K562 (cell line): Measurements from ENCODE around the gene ESPN. TPM values are rescaled to one million over a fixed set of nuclear protein-coding genes. Genes with fewer than 3 reads are reported as not detected.

Source experiments
- CXXC5 ChIP-seq: fragments of 250-450 bp; sonication (Bioruptor Pico); IDR thresholded peaks from 2 replicates; pipeline ENCODE4 v1.8.0; 2022; ENCODE audit warnings: inconsistent platforms, mild to moderate bottlenecking, moderate library complexity
- DNMT1 ChIP-seq: fragments of 450-650 bp; IDR thresholded peaks from 2 replicates; pipeline ENCODE4 v1.6.1; 2016; ENCODE audit warnings: antibody characterized with exemption, mild to moderate bottlenecking
- EZH2 ChIP-seq: IDR thresholded peaks from 2 replicates; pipeline ENCODE4 v1.6.1; 2012; ENCODE audit warnings: low read depth, mild to moderate bottlenecking, inconsistent platforms, low read length, borderline replicate concordance
- HIVEP1 ChIP-seq: fragments of 250-450 bp; sonication (Bioruptor Pico); IDR thresholded peaks from 2 replicates; pipeline ENCODE4 v1.4.0; 2020; ENCODE audit warnings: mild to moderate bottlenecking
- NBN ChIP-seq: fragments of 450-650 bp; IDR thresholded peaks from 2 replicates; pipeline ENCODE4 v1.6.1; 2016; ENCODE audit warnings: low read depth, mild to moderate bottlenecking
- NR4A1 ChIP-seq, 2 experiments: fragments of 250-450 bp in 1 of 2; fragments of 450-650 bp in 1 of 2; sonication (Bioruptor Pico) in 1 of 2; IDR thresholded peaks; 2 replicates each; pipeline versions ENCODE4 v1.4.0 to v1.6.1; 2016 to 2020; ENCODE audit warnings: mild to moderate bottlenecking in 2 of 2, missing compliant biosample characterization in 1 of 2, missing genetic modification characterization in 1 of 2, moderate library complexity in 1 of 2
- PHF8 ChIP-seq: fragments of 200-600 bp; sonication (generic); IDR thresholded peaks from 2 replicates; pipeline ENCODE4 v1.6.1; 2012; ENCODE audit warnings: mixed run types, mild to moderate bottlenecking, inconsistent platforms, low read length, moderate library complexity, borderline replicate concordance
- PKNOX1 ChIP-seq: fragments of 450-650 bp; IDR thresholded peaks from 2 replicates; pipeline ENCODE4 v1.6.1; 2016
- RREB1 ChIP-seq: fragments of 250-450 bp; sonication (Bioruptor Pico); IDR thresholded peaks from 2 replicates; pipeline ENCODE4 v1.4.0; 2020
- SIRT6 ChIP-seq: IDR thresholded peaks from one replicate; pipeline ENCODE4 v1.6.1; 2012; ENCODE audit warnings: low read depth, mild to moderate bottlenecking, control low read depth, inconsistent platforms, low read length, moderate library complexity
- SIX5 ChIP-seq, 2 experiments: IDR thresholded peaks; 2 replicates each; pipeline ENCODE4 v1.6.1; 2011; ENCODE audit warnings: low read length in 2 of 2, borderline replicate concordance in 1 of 2, low read depth in 1 of 2, mild to moderate bottlenecking in 1 of 2, moderate library complexity in 1 of 2; ENCODE audit not compliant: insufficient read depth in 1 of 2
- SRSF1 ChIP-seq: fragments of 200-400 bp; formaldehyde crosslinking; IDR thresholded peaks from 2 replicates; pipeline ENCODE4 v1.6.1; 2017; ENCODE audit warnings: mild to moderate bottlenecking, low read depth, low read length, moderate library complexity
- TCF3 ChIP-seq: sonication (generic); formaldehyde crosslinking; IDR thresholded peaks from 2 replicates; pipeline ENCODE4 v1.4.0; 2020; ENCODE audit warnings: mild to moderate bottlenecking, missing genetic modification reagents
- TEAD4 ChIP-seq, 2 experiments: sonication (generic) in 1 of 2; formaldehyde crosslinking in 1 of 2; IDR thresholded peaks; 2 replicates each; pipeline versions ENCODE4 v1.6.1 to v1.8.0; 2012 to 2022; ENCODE audit warnings: borderline replicate concordance in 1 of 2, inconsistent platforms in 1 of 2, low read length in 1 of 2, mild to moderate bottlenecking in 1 of 2, missing genetic modification reagents in 1 of 2
- XRCC3 ChIP-seq: fragments of 450-650 bp; IDR thresholded peaks from 2 replicates; pipeline ENCODE4 v1.6.1; 2017; ENCODE audit warnings: mild to moderate bottlenecking, moderate library complexity
- ZC3H4 ChIP-seq: sonication (generic); formaldehyde crosslinking; IDR thresholded peaks from 2 replicates; pipeline ENCODE4 v1.9.0; 2021; ENCODE audit warnings: missing genetic modification reagents, borderline replicate concordance
- ZNF175 ChIP-seq: fragments of 200-800 bp; sonication (Bioruptor generic); IDR thresholded peaks from 2 replicates; pipeline ENCODE4 v1.6.1; 2016; ENCODE audit warnings: low read depth, mild to moderate bottlenecking, missing genetic modification characterization, missing compliant biosample characterization
- ZNF778 ChIP-seq: fragments of 450-650 bp; formaldehyde crosslinking; IDR thresholded peaks from 2 replicates; pipeline ENCODE4 v1.4.0; 2020; ENCODE audit warnings: mild to moderate bottlenecking, moderate library complexity
- ZNF79 ChIP-seq: fragments of 250-450 bp; sonication (Bioruptor Pico); IDR thresholded peaks from 2 replicates; pipeline ENCODE4 v1.4.0; 2020; ENCODE audit warnings: low read depth, mild to moderate bottlenecking, moderate library complexity
- polyA plus RNA-seq, 8 experiments: library from polyadenylated mRNA; depleted of rRNA in 4 of 8; stranded (reverse) in 5 of 8; unstranded in 3 of 8; fragments of >200 nt; fragmentation: Nextera tagmentation in 2 of 8; fragmentation: Illumina TruSeq in 1 of 8; extraction: Ambion mirVana in 2 of 8; extraction: Trizol in 1 of 8; gene quantifications; 2 replicates each; pipeline versions ENCODE4 v1.2.1 to v1.2.3, GENCODE V29; 2011 to 2014; ENCODE audit warnings: inconsistent platforms in 1 of 8, missing spikeins in 1 of 8
- total RNA-seq, 7 experiments: library from RNA; depleted of rRNA in 6 of 7; stranded (reverse); fragments of >200 nt in 6 of 7; fragmentation: Illumina TruSeq in 2 of 7; extraction: Trizol in 2 of 7; gene quantifications; 2 replicates each; pipeline versions ENCODE4 v1.2.1 to v1.2.3, GENCODE V29; 2011 to 2021; ENCODE audit warnings: low replicate concordance in 1 of 7
- TF ChIP-seq, protein P1 (sequence below): fragments of 450-650 bp; IDR thresholded peaks from 2 replicates; pipeline ENCODE4 v1.6.1; 2016; ENCODE audit warnings: antibody characterized with exemption

ESPN gene
- total and polyA plus RNA-seq, 9 of the 15 experiments (the other 6 are each of a cell fraction or from before 2014, with no cell fraction given): 0.07 to 1.2 (median 0.45) TPM; not detected in 3

- TF ChIP-seq RREB1 (CRISPR knock-in tag) (no peak), SIRT6 (no peak), HIVEP1 (no peak), XRCC3 (no peak), TCF3 (CRISPR knock-in tag) (peak; percentile 88), ZNF778 (CRISPR knock-in tag) (no peak), SIX5 (IDR thresholded peaks at IDR 0.05; ENCODE audit: borderline replicate concordance in 1 of 2, insufficient read depth in 1 of 2, low read depth in 1 of 2, low read length in 2 of 2) (no peak), NR4A1 (CRISPR knock-in tag; IDR thresholded peaks at IDR 0.05) (no peak), NR4A1 (tag; IDR thresholded peaks at IDR 0.05) (no peak), DNMT1 (no peak), ZNF175 (no peak), ZC3H4 (CRISPR knock-in tag) (no peak), ZNF79 (CRISPR knock-in tag) (no peak), SRSF1 (no peak), CXXC5 (CRISPR knock-in tag) (peak; percentile 68), EZH2 (no peak), PHF8 (no peak; the same call in 1 of the 2 replicates), PKNOX1 (no peak), TEAD4 (IDR thresholded peaks at IDR 0.05; ENCODE audit: low read length) (peak; percentile 74), TEAD4 (CRISPR knock-in tag; IDR thresholded peaks at IDR 0.05; ENCODE audit: borderline replicate concordance) (no peak), NBN (no peak)
- TF ChIP-seq, protein P1, sequence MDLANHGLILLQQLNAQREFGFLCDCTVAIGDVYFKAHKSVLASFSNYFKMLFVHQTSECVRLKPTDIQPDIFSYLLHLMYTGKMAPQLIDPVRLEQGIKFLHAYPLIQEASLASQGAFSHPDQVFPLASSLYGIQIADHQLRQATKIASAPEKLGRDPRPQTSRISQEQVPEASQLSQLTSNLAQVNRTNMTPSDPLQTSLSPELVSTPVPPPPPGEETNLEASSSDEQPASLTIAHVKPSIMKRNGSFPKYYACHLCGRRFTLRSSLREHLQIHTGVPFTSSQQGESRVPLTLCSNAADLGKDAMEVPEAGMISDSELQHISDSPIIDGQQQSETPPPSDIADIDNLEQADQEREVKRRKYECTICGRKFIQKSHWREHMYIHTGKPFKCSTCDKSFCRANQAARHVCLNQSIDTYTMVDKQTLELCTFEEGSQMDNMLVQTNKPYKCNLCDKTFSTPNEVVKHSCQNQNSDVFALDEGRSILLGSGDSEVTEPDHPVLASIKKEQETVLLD: no peak
Observed at GRCh38 chr1:6426277-6426971, 1.8 kb downstream of the ESPN start (continued).
